Keratinocyte (primary cell): ENCODE data around the gene NRN1L. TPM values are rescaled to one million over a fixed set of nuclear protein-coding genes. Genes with fewer than 3 reads are reported as not detected.

ENCODE experiments used
- DNase-seq: peaks from one replicate; pipeline ENCODE4 v3.0.0-alpha.2; 2011; ENCODE audit warnings: low read depth, missing footprints, low spot score
- FAIRE-seq: peaks from 2 replicates; lab custom pipeline; 2011; peaks lifted over from hg19 to GRCh38; lab: Jason Lieb, UNC
- H2AFZ ChIP-seq: 2 replicates; pipeline ENCODE4 v1.6.0; 2012; ENCODE audit warnings: low read length, control low read depth, inconsistent platforms; ENCODE audit not compliant: control insufficient read depth
- H3K27ac ChIP-seq: 2 replicates; pipeline ENCODE4 v1.5.1; 2011; ENCODE audit warnings: low read length; ENCODE audit not compliant: control insufficient read depth, insufficient read depth
- H3K27me3 ChIP-seq: 3 replicates; pipeline ENCODE4 v1.6.0; 2011; ENCODE audit warnings: low read length; ENCODE audit not compliant: control insufficient read depth, insufficient read depth; ENCODE audit errors: extremely low read depth
- H3K36me3 ChIP-seq, 2 experiments: 2 replicates in 1 of 2; 3 replicates in 1 of 2; pipeline ENCODE4 v1.5.1; 2011; ENCODE audit warnings: low read length in 2 of 2, mild to moderate bottlenecking in 1 of 2; ENCODE audit not compliant: control insufficient read depth in 2 of 2, insufficient read depth in 2 of 2; ENCODE audit errors: extremely low read depth in 1 of 2
- H3K4me1 ChIP-seq: 3 replicates; pipeline ENCODE4 v1.5.1; 2011; ENCODE audit warnings: low read length; ENCODE audit not compliant: control insufficient read depth, insufficient read depth; ENCODE audit errors: extremely low read depth
- H3K4me2 ChIP-seq: 3 replicates; pipeline ENCODE4 v1.6.0; 2011; ENCODE audit warnings: low read depth, low read length; ENCODE audit not compliant: control insufficient read depth, insufficient read depth; ENCODE audit errors: extremely low read depth
- H3K4me3 ChIP-seq, 3 experiments: fragments of 200-600 bp in 1 of 3; sonication (generic) in 1 of 3; 2 replicates in 2 of 3; 3 replicates in 1 of 3; pipeline ENCODE4 v1.5.1; 2011 to 2016; ENCODE audit warnings: low read length in 3 of 3, mild to moderate bottlenecking in 3 of 3, control low read depth in 2 of 3, inconsistent platforms in 1 of 3, low read depth in 1 of 3, mixed read lengths in 1 of 3, mixed run types in 1 of 3, moderate library complexity in 1 of 3; ENCODE audit not compliant: control insufficient read depth in 2 of 3, insufficient read depth in 2 of 3; ENCODE audit errors: extremely low read depth in 1 of 3
- H3K79me2 ChIP-seq: 2 replicates; pipeline ENCODE4 v1.6.0; 2012; ENCODE audit warnings: low read length; ENCODE audit not compliant: control insufficient read depth, insufficient read depth
- H3K9ac ChIP-seq: 3 replicates; pipeline ENCODE4 v1.6.0; 2011; ENCODE audit warnings: low read length; ENCODE audit not compliant: control insufficient read depth, insufficient read depth; ENCODE audit errors: extremely low read depth
- H3K9me1 ChIP-seq: 3 replicates; pipeline ENCODE4 v1.6.0; 2011; ENCODE audit warnings: low read length; ENCODE audit not compliant: control insufficient read depth, insufficient read depth; ENCODE audit errors: extremely low read depth
- H3K9me3 ChIP-seq: 2 replicates; pipeline ENCODE4 v1.5.1; 2012; ENCODE audit warnings: low read depth, low read length; ENCODE audit not compliant: control insufficient read depth
- H4K20me1 ChIP-seq: 3 replicates; pipeline ENCODE4 v1.6.0; 2011; ENCODE audit warnings: low read length; ENCODE audit not compliant: control insufficient read depth, insufficient read depth; ENCODE audit errors: extremely low read depth
- EZH2 ChIP-seq: IDR thresholded peaks from one replicate; pipeline ENCODE4 v1.6.1; 2012; ENCODE audit warnings: inconsistent platforms, mild to moderate bottlenecking, low read length, moderate library complexity
- dilution Hi-C: fragments of 300-500 bp; cut with MboI; formaldehyde crosslinking; loops from one replicate; pipeline ENCODE4 v1.7.0; 2020; ENCODE audit warnings: low sequenced_read_pairs; ENCODE audit not compliant: extremely low pct_ligation_motif_present
- polyA plus RNA-seq, 5 experiments: library from polyadenylated mRNA; depleted of rRNA in 3 of 5; stranded (reverse) in 3 of 5; stranded (forward) in 1 of 5; unstranded in 1 of 5; fragments of >200 nt; gene quantifications; 1 replicate in 1 of 5; 2 replicates in 3 of 5; 3 replicates in 1 of 5; pipeline versions ENCODE4 v1.2.1 to v1.2.3, GENCODE V29; 2011 to 2012; ENCODE audit warnings: missing spikeins in 2 of 5, low read depth in 1 of 5, low replicate concordance in 1 of 5
- TF ChIP-seq, protein P1 (sequence below), 3 experiments: IDR thresholded peaks in 1 of 3; conservative IDR thresholded peaks in 1 of 3; optimal IDR thresholded peaks in 1 of 3; 2 replicates in 2 of 3; 3 replicates in 1 of 3; pipeline versions ENCODE3 to v1.5.1; 2011; ENCODE audit warnings: low read length in 3 of 3, mild to moderate bottlenecking in 3 of 3, moderate library complexity in 2 of 3, control low read depth in 1 of 3, inconsistent platforms in 1 of 3; ENCODE audit not compliant: insufficient read depth in 2 of 3; ENCODE audit errors: extremely low read depth in 1 of 3

NRN1L gene
- polyA plus RNA-seq, 1 donor (not counting 4 experiments of a cell fraction or from before 2014, with no cell fraction given) = not detected

- H3K36me3 ChIP-seq = peaks cover 0 to 5% of the 10 kb centered on the region in 2 experiments
- H4K20me1 ChIP-seq = no peaks in the 10 kb centered on the region
- no peak overlapping the region for H3K27ac ChIP-seq
- no peak for TF ChIP-seq EZH2
- TF ChIP-seq, protein P1, sequence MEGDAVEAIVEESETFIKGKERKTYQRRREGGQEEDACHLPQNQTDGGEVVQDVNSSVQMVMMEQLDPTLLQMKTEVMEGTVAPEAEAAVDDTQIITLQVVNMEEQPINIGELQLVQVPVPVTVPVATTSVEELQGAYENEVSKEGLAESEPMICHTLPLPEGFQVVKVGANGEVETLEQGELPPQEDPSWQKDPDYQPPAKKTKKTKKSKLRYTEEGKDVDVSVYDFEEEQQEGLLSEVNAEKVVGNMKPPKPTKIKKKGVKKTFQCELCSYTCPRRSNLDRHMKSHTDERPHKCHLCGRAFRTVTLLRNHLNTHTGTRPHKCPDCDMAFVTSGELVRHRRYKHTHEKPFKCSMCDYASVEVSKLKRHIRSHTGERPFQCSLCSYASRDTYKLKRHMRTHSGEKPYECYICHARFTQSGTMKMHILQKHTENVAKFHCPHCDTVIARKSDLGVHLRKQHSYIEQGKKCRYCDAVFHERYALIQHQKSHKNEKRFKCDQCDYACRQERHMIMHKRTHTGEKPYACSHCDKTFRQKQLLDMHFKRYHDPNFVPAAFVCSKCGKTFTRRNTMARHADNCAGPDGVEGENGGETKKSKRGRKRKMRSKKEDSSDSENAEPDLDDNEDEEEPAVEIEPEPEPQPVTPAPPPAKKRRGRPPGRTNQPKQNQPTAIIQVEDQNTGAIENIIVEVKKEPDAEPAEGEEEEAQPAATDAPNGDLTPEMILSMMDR (optimal IDR thresholded peaks at IDR 0.05 in 1 of 3, IDR thresholded peaks at IDR 0.05 in 1 of 3, conservative IDR thresholded peaks at IDR 0.05 in 1 of 3; ENCODE audit: extremely low read depth in 1 of 3, insufficient read depth in 2 of 3, low read length in 3 of 3) = no peak
- H3K4me2 ChIP-seq = no peak overlapping the region
- H2AFZ ChIP-seq = no peak overlapping the region
- no peaks in the 10 kb centered on the region for H3K9me1 ChIP-seq
- dilution Hi-C loops = no loop called here
- no peaks in the 10 kb centered on the region for H3K27me3 ChIP-seq
- H3K79me2 ChIP-seq = peaks cover 44% of the 10 kb centered on the region
- H3K9ac ChIP-seq = no peak overlapping the region
- H3K4me1 ChIP-seq = peaks cover 13% of the 10 kb centered on the region
- DNase-seq (no peak), FAIRE-seq (no peak)
- H3K4me3 ChIP-seq = no peak overlapping the region
- H3K9me3 ChIP-seq = no peaks in the 10 kb centered on the region
These were observed 12.5 kb downstream of the NRN1L start for GRCh38 chr16:67897231-67897630.

DNA sequence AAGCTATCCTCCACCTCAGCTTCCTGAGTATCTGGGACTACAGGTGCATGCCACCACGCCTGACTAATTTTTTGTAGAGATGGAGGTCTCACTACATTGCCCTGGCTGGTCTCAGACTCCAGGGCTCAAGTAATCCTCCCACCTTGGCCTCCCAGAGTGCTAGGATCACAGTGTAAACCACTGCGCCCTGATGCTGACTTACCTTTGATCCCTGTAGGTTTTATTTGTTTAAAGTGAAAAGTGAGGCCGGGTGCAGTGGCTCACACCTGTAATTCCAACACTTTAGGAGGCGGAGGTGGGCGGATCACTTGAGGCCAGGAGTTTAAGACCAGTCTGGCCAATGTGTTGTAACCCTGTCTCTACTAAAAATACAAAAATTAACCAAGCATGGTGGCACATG is 17.0 kb downstream of the NRN1L start:
- H3K9me1 ChIP-seq = no peaks in the 10 kb centered on the region
- peaks cover 0 to 10% of the 10 kb centered on the region in 2 experiments for H3K36me3 ChIP-seq
- DNase-seq (no peak), FAIRE-seq (no peak)
- H3K79me2 ChIP-seq = peaks cover 21% of the 10 kb centered on the region
- no peak overlapping the region for H3K9ac ChIP-seq
- H3K27ac ChIP-seq = no peak overlapping the region
- TF ChIP-seq, protein P1 (optimal IDR thresholded peaks at IDR 0.05 in 1 of 3, IDR thresholded peaks at IDR 0.05 in 1 of 3, conservative IDR thresholded peaks at IDR 0.05 in 1 of 3; ENCODE audit: extremely low read depth in 1 of 3, insufficient read depth in 2 of 3, low read length in 3 of 3) = no peak
- no peak for TF ChIP-seq EZH2
- H2AFZ ChIP-seq = no peak overlapping the region
- no peaks in the 10 kb centered on the region for H3K9me3 ChIP-seq
- no peak overlapping the region for H3K4me2 ChIP-seq
- no peaks in the 10 kb centered on the region for H3K27me3 ChIP-seq
- no peaks in the 10 kb centered on the region for H4K20me1 ChIP-seq
- dilution Hi-C loops = no loop called here
- no peak overlapping the region for H3K4me3 ChIP-seq
- no peaks in the 10 kb centered on the region for H3K4me1 ChIP-seq
